Astrocyte (in vitro differentiated cells and primary cell): Measurements from ENCODE around the gene SULT2B1. TPM values are rescaled to one million over a fixed set of nuclear protein-coding genes. Genes with fewer than 3 reads are reported as not detected.

Experiments used
- DNase-seq: peaks from one replicate; pipeline ENCODE4 v3.0.0-alpha.2; 2010; ENCODE audit warnings: low read depth
- FAIRE-seq: peaks from 2 replicates; lab custom pipeline; 2011; peaks lifted over from hg19 to GRCh38; lab: Jason Lieb, UNC
- H2AFZ ChIP-seq: 2 replicates; pipeline ENCODE4 v1.6.0; 2012; ENCODE audit warnings: low read depth, low read length, inconsistent platforms
- H3K27ac ChIP-seq: 2 replicates; pipeline ENCODE4 v1.5.1; 2011; ENCODE audit warnings: low read depth, low read length, inconsistent platforms
- H3K27me3 ChIP-seq: 2 replicates; pipeline ENCODE4 v1.6.0; 2011; ENCODE audit warnings: low read length, inconsistent platforms; ENCODE audit not compliant: insufficient read depth
- H3K36me3 ChIP-seq: 2 replicates; pipeline ENCODE4 v1.5.1; 2011; ENCODE audit warnings: low read length, inconsistent platforms; ENCODE audit not compliant: insufficient read depth
- H3K4me1 ChIP-seq: 2 replicates; pipeline ENCODE4 v1.5.1; 2011; ENCODE audit warnings: low read length, inconsistent platforms; ENCODE audit not compliant: insufficient read depth
- H3K4me2 ChIP-seq: 2 replicates; pipeline ENCODE4 v1.6.0; 2012; ENCODE audit warnings: low read length, inconsistent platforms
- H3K4me3 ChIP-seq: 2 replicates; pipeline ENCODE4 v1.5.1; 2011; ENCODE audit warnings: low read depth, mild to moderate bottlenecking, low read length, inconsistent platforms; ENCODE audit not compliant: insufficient read depth
- H3K79me2 ChIP-seq: 2 replicates; pipeline ENCODE4 v1.6.0; 2012; ENCODE audit warnings: mild to moderate bottlenecking, low read length, inconsistent platforms; ENCODE audit not compliant: insufficient read depth
- H3K9ac ChIP-seq: 2 replicates; pipeline ENCODE4 v1.6.0; 2012; ENCODE audit warnings: mild to moderate bottlenecking, low read length, inconsistent platforms
- H3K9me3 ChIP-seq: 2 replicates; pipeline ENCODE4 v1.5.1; 2012; ENCODE audit warnings: low read depth, mild to moderate bottlenecking, low read length, inconsistent platforms; ENCODE audit not compliant: insufficient read depth
- H4K20me1 ChIP-seq: 2 replicates; pipeline ENCODE4 v1.6.0; 2012; ENCODE audit warnings: low read length, inconsistent platforms; ENCODE audit not compliant: insufficient read depth
- H3K27ac Mint-ChIP-seq: one replicate; pipeline ENCODE4 v1.8.0; 2021; ENCODE audit warnings: mild to moderate bottlenecking, mixed read lengths; ENCODE audit not compliant: unreplicated experiment
- H3K27me3 Mint-ChIP-seq: one replicate; pipeline ENCODE4 v1.8.0; 2021; ENCODE audit warnings: low read depth, mixed read lengths; ENCODE audit not compliant: unreplicated experiment
- H3K36me3 Mint-ChIP-seq: one replicate; pipeline ENCODE4 v1.8.0; 2021; ENCODE audit warnings: low read depth, mixed read lengths; ENCODE audit not compliant: unreplicated experiment
- H3K4me1 Mint-ChIP-seq: one replicate; pipeline ENCODE4 v1.8.0; 2021; ENCODE audit warnings: low read depth, mixed read lengths; ENCODE audit not compliant: unreplicated experiment
- H3K4me3 Mint-ChIP-seq: one replicate; pipeline ENCODE4 v1.8.0; 2021; ENCODE audit warnings: mild to moderate bottlenecking, moderate library complexity, mixed read lengths; ENCODE audit not compliant: unreplicated experiment
- H3K9me3 Mint-ChIP-seq: one replicate; pipeline ENCODE4 v1.8.0; 2021; ENCODE audit warnings: mild to moderate bottlenecking, mixed read lengths; ENCODE audit not compliant: unreplicated experiment
- CTCF ChIP-seq: IDR thresholded peaks from 2 replicates; pipeline ENCODE4 v1.5.1; 2011; ENCODE audit warnings: low read depth, mild to moderate bottlenecking, inconsistent platforms, low read length, moderate library complexity; ENCODE audit not compliant: insufficient read depth
- EZH2 ChIP-seq: IDR thresholded peaks from 2 replicates; pipeline ENCODE4 v1.6.1; 2012; ENCODE audit warnings: mild to moderate bottlenecking, low read length, inconsistent platforms; ENCODE audit not compliant: insufficient read depth
- total RNA-seq: library from RNA; stranded (reverse); gene quantifications from 2 replicates; pipeline ENCODE4 v1.2.1, GENCODE V29; 2021

The SULT2B1 gene
- total RNA-seq, 1 donor from 2014 or later = not detected

DNA sequence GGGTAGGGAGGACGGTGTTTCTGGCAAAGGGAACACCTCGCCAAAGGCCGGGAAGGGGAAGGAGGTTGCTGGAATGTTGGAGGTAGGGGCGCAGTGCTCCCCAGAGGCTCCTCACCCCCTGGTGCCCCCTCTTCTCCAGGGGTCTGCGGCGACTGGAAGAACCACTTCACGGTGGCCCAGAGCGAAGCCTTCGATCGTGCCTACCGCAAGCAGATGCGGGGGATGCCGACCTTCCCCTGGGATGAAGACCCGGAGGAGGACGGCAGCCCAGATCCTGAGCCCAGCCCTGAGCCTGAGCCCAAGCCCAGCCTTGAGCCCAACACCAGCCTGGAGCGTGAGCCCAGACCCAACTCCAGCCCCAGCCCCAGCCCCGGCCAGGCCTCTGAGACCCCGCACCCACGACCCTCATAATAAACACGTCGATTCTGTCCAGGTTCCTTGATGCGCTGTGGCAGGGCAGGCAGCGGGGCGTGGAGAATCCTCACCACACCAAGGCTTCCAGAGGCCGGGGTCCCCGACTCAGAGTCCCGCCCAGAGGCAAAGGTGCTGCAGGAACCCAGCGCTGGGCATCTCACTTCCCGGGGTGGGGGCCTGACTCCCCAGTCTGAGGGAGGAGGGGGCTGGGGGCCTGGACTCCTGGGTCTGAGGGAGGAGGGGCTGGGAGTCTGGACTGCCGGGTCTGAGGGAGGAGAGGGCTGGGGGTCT, 47.2 kb downstream of the SULT2B1 start:
- Histone ChIP-seq H3K79me2 (no peaks in the 10 kb centered on the region), H3K27me3 (no peaks in the 10 kb centered on the region), H3K4me2 (no peak overlapping the region), H3K9ac (no peak overlapping the region), H3K27ac (no peak overlapping the region), H2AFZ (no peak overlapping the region), H3K9me3 (no peaks in the 10 kb centered on the region), H3K36me3 (no peaks in the 10 kb centered on the region), H3K4me3 (no peak overlapping the region), H4K20me1 (no peaks in the 10 kb centered on the region), H3K4me1 (no peaks in the 10 kb centered on the region)
- peaks cover 10% of the 10 kb centered on the region for H3K27me3 Mint-ChIP-seq
- H3K36me3 Mint-ChIP-seq = peaks cover 1% of the 10 kb centered on the region
- no peaks in the 10 kb centered on the region for H3K9me3 Mint-ChIP-seq
- no peak overlapping the region for H3K4me3 Mint-ChIP-seq
- no peaks in the 10 kb centered on the region for H3K4me1 Mint-ChIP-seq
- FAIRE-seq (no peak), DNase-seq (no peak)
- H3K27ac Mint-ChIP-seq = no peak overlapping the region
- TF ChIP-seq CTCF = no peak
- no peak for TF ChIP-seq EZH2

DNA sequence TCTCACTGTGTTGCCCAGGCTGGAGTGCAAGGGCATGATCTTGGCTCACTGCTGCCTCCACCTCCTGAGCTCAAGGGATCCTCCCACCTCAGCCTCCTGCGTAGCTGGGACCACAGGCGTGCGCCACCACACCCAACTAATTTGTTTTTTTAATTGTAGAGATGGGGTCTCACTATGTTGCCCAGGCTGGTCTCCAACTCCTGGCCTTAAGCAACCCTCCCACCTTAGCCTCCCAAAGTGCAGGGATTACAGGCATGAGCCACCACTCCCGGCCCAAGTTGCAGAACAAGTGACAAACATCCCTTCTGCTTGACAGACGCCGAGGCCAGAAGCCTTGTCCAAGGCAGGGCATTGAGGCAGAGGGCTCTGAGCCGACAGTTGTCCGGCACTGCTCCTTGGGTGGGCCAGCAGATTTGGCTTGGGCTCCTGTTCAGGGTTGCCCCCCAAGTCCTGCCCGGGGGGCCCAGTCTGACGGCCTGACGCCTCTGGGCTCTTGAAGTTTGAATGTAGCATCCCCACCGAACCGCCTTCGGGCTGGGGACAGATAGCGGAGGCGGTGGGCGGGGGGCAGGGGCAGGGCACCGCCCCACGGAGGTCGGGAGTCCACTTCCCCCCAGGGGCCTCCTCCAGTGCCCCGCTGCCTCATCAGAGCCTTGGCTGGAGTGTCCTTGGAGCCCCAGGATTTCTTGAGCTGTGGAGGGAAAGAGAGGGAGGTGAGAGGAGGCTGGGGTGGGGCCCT, 48.9 kb downstream of the SULT2B1 start:
- Mint-ChIP-seq H3K36me3 (peaks cover 1% of the 10 kb centered on the region), H3K9me3 (no peaks in the 10 kb centered on the region)
- H3K9me3 ChIP-seq = no peaks in the 10 kb centered on the region

More for the DNA sequence above, 48.9 kb downstream of the SULT2B1 start:
- H3K27me3 Mint-ChIP-seq = peaks cover 10% of the 10 kb centered on the region
- H3K27ac Mint-ChIP-seq = no peak overlapping the region
- Histone ChIP-seq H3K36me3 (no peaks in the 10 kb centered on the region), H3K9ac (no peak overlapping the region), H3K4me2 (no peak overlapping the region), H3K27me3 (no peaks in the 10 kb centered on the region), H2AFZ (no peak overlapping the region), H3K27ac (no peak overlapping the region), H3K4me3 (no peak overlapping the region), H3K79me2 (no peaks in the 10 kb centered on the region), H4K20me1 (no peaks in the 10 kb centered on the region), H3K4me1 (no peaks in the 10 kb centered on the region)
- H3K4me3 Mint-ChIP-seq = no peak overlapping the region
- FAIRE-seq (no peak), DNase-seq (no peak)
- TF ChIP-seq EZH2 (no peak), CTCF (no peak)
- no peaks in the 10 kb centered on the region for H3K4me1 Mint-ChIP-seq
